ENCODE results near the gene PRG3. TPM values are rescaled to one million over a fixed set of nuclear protein-coding genes. Genes with fewer than 3 reads are reported as not detected.

PRG3 gene
- total and polyA plus RNA-seq, 12 donors: not detected

DNA sequence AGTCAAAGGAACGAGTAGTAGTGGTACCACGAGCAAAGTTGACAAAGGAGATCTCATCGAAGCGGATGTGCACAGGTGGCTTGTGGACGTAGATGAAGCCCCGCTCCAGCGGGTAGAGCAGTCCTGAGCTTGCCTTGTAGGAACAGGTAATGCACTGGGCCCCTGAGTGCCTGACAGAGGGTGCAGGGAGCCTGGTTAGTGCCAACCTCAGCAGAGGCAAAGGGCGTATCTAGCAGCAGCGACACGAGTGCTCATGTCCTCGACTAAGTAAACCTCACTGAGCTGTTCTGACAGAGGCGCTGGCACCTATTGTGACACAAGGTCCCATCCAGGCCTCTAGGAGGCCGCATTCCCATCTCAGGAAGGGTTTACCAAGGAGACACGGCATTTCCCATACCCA lies 49.2 kb downstream of the PRG3 start:
- intact Hi-C loops (cut with DNase I): no loop called here
- TF ChIP-seq, protein P1, sequence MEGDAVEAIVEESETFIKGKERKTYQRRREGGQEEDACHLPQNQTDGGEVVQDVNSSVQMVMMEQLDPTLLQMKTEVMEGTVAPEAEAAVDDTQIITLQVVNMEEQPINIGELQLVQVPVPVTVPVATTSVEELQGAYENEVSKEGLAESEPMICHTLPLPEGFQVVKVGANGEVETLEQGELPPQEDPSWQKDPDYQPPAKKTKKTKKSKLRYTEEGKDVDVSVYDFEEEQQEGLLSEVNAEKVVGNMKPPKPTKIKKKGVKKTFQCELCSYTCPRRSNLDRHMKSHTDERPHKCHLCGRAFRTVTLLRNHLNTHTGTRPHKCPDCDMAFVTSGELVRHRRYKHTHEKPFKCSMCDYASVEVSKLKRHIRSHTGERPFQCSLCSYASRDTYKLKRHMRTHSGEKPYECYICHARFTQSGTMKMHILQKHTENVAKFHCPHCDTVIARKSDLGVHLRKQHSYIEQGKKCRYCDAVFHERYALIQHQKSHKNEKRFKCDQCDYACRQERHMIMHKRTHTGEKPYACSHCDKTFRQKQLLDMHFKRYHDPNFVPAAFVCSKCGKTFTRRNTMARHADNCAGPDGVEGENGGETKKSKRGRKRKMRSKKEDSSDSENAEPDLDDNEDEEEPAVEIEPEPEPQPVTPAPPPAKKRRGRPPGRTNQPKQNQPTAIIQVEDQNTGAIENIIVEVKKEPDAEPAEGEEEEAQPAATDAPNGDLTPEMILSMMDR (IDR thresholded peaks at IDR 0.05): no peak
- TF ChIP-seq POLR2A (IDR thresholded peaks at IDR 0.05): no peak
- Histone ChIP-seq H3K27me3 (no peaks in the 10 kb centered on the region), H3K4me3 (no peak overlapping the region), H3K4me1 (replicated peaks in 1 of 2) (peaks cover 0 to 13% of the 10 kb centered on the region in 2 donors), H3K9me3 (replicated peaks in 1 of 3) (no peaks in the 10 kb centered on the region), H3K36me3 (replicated peaks in 1 of 2) (peaks cover 0 to 74% of the 10 kb centered on the region in 2 donors), H3K27ac (no peak overlapping the region)
- DNase-seq: no peak
- WGBS, 4 donors: 91 to 96% (median 95%) methylated on average over 10 to 14 of the region's 14 CpGs

DNA sequence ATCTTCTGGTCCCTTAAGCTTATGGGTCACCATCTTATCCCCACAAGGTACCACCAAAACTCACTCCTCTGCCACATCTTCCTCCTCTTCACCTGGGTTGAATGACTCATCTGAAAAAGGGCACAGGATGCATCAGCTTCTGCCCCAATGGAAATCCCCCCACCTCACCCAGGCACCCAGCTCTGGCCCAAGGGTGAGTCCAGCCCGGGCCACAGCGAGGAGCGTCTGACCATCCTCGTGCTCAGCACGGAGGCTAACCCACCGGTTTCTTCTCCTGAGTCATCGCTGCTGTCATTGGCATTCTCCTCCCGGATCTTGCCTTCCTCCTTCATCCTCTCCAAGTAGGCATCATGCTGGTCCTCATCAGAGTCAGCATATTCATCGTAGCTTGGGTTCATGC lies 50.9 kb downstream of the PRG3 start:
- Histone ChIP-seq H3K4me1 (replicated peaks in 1 of 2) (peaks cover 10 to 22% of the 10 kb centered on the region in 2 donors), H3K27me3 (no peaks in the 10 kb centered on the region), H3K27ac (no peak overlapping the region), H3K36me3 (replicated peaks in 1 of 2) (peaks cover 0 to 76% of the 10 kb centered on the region in 2 donors), H3K9me3 (replicated peaks in 1 of 3) (no peaks in the 10 kb centered on the region), H3K4me3 (no peak overlapping the region)
- no peak for TF ChIP-seq POLR2A (IDR thresholded peaks at IDR 0.05)
- TF ChIP-seq, protein P1 (IDR thresholded peaks at IDR 0.05): no peak
- DNase-seq: no peak
- 92 to 97% (median 95%) methylated on average over 9 of the region's 9 CpGs for WGBS, 4 donors
- intact Hi-C loops (cut with DNase I): no loop called here

DNA sequence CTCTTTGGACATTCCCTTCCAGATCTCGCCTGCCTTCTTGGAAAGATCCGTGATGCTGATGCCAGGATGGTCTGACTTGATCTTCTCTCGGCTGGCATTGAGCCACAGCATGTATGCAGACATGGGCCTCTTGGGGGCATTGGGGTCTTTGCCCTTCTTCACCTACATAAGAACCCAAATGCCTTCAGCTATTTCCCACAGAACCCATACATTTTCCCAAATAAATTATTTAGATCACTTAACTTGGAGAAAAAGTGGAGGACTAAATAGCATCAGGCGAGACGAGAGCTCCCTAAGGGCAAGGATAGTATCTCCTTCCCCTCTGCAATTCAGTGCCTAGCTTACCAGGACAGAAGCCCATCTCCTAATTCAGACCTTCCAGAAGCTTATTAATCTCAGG lies 53.2 kb downstream of the PRG3 start:
- intact Hi-C loops (cut with DNase I): no loop called here
- 93 to 98% (median 97%) methylated on average over 5 of the region's 5 CpGs for WGBS, 4 donors
- TF ChIP-seq, protein P1 (IDR thresholded peaks at IDR 0.05): no peak

More for the DNA sequence above, 53.2 kb downstream of the PRG3 start:
- peaks cover 19 to 27% of the 10 kb centered on the region in 2 donors for H3K4me1 ChIP-seq (replicated peaks in 1 of 2)
- H3K36me3 ChIP-seq (replicated peaks in 1 of 2): peaks cover 0 to 63% of the 10 kb centered on the region in 2 donors
- no peaks in the 10 kb centered on the region for H3K9me3 ChIP-seq (replicated peaks in 1 of 3)
- no peak for DNase-seq
- no peaks in the 10 kb centered on the region for H3K27me3 ChIP-seq
- no peak overlapping the region for H3K4me3 ChIP-seq
- H3K27ac ChIP-seq: peak overlapping the region in 1 of 5 donors; percentile 7

Other genes with a start within 250 kb of the PRG3 start
- 1 to 10 TPM in 1 of 9 donors, under 1 TPM in 7, not detected in 1; 0.25 to 1.1 (median 0.57) TPM for gene LRRC55, start 199.2 kb downstream of the PRG3 start, total RNA-seq
- gene LRRC55, start 199.2 kb downstream of the PRG3 start, polyA plus RNA-seq: under 1 TPM; 0.08 to 0.59 (median 0.17) TPM
- 10 to 100 TPM in 3 of 9 donors, 1 to 10 TPM in 6; 3.4 to 30.1 (median 6.9) TPM for gene APLNR, start 143.9 kb downstream of the PRG3 start, total RNA-seq
- 1 to 10 TPM; 1.1 to 2.5 (median 2.1) TPM for gene APLNR, start 143.9 kb downstream of the PRG3 start, polyA plus RNA-seq
- gene TNKS1BP1, start 56.2 kb downstream of the PRG3 start, total RNA-seq: 100 to 1,000 TPM in 7 of 9 donors, 10 to 100 TPM in 2; 24.5 to 203 (median 136) TPM
- gene TNKS1BP1, start 56.2 kb downstream of the PRG3 start, polyA plus RNA-seq: 100 to 1,000 TPM; 113 to 338 (median 209) TPM
- gene SSRP1, start 45.3 kb downstream of the PRG3 start, total RNA-seq: 10 to 100 TPM; 37.4 to 68.3 (median 59.0) TPM
- gene SSRP1, start 45.3 kb downstream of the PRG3 start, polyA plus RNA-seq: 100 to 1,000 TPM in 1 of 3 donors, 10 to 100 TPM in 2; 25.3 to 106 (median 31.0) TPM
- gene P2RX3, start 42.8 kb downstream of the PRG3 start, total RNA-seq: 1 to 10 TPM in 4 of 9 donors, under 1 TPM in 4, not detected in 1; 0.11 to 2.5 (median 0.97) TPM
- under 1 TPM in 2 of 3 donors, not detected in 1; 0.13 to 0.66 TPM for gene P2RX3, start 42.8 kb downstream of the PRG3 start, polyA plus RNA-seq
- under 1 TPM in 2 of 9 donors, not detected in 7; 0.27 to 0.28 TPM for gene PRG2, start 9.5 kb upstream of the PRG3 start, total RNA-seq
- gene PRG2, start 9.5 kb upstream of the PRG3 start, polyA plus RNA-seq: under 1 TPM in 2 of 3 donors, not detected in 1; 0.24 to 0.97 TPM
- gene SLC43A3, start 46.0 kb upstream of the PRG3 start, total RNA-seq: 10 to 100 TPM; 14.0 to 72.7 (median 31.4) TPM
- 10 to 100 TPM; 20.7 to 36.1 (median 23.2) TPM for gene SLC43A3, start 46.0 kb upstream of the PRG3 start, polyA plus RNA-seq
- 1 to 10 TPM in 3 of 9 donors, under 1 TPM in 4, not detected in 2; 0.24 to 2.1 (median 0.71) TPM for gene RTN4RL2, start 79.4 kb upstream of the PRG3 start, total RNA-seq
- gene RTN4RL2, start 79.4 kb upstream of the PRG3 start, polyA plus RNA-seq: 1 to 10 TPM in 1 of 3 donors, under 1 TPM in 1, not detected in 1; 0.56 to 1.0 TPM
- 10 to 100 TPM in 7 of 9 donors, 1 to 10 TPM in 2; 4.2 to 32.3 (median 25.1) TPM for gene SLC43A1, start 134.6 kb upstream of the PRG3 start, total RNA-seq
- gene SLC43A1, start 134.6 kb upstream of the PRG3 start, polyA plus RNA-seq: 10 to 100 TPM in 2 of 3 donors, 1 to 10 TPM in 1; 3.8 to 24.8 (median 14.8) TPM
- 10 to 100 TPM; 35.6 to 89.0 (median 54.0) TPM for gene TIMM10, start 149.6 kb upstream of the PRG3 start, total RNA-seq
- 10 to 100 TPM; 23.9 to 72.5 (median 48.8) TPM for gene TIMM10, start 149.6 kb upstream of the PRG3 start, polyA plus RNA-seq
- under 1 TPM in 1 of 9 donors, not detected in 8; 0.30 TPM for gene SMTNL1, start 156.4 kb upstream of the PRG3 start, total RNA-seq
- gene SMTNL1, start 156.4 kb upstream of the PRG3 start, polyA plus RNA-seq: not detected
- gene UBE2L6, start 186.5 kb upstream of the PRG3 start, total RNA-seq: 100 to 1,000 TPM in 2 of 9 donors, 10 to 100 TPM in 7; 34.4 to 108 (median 82.8) TPM
- gene UBE2L6, start 186.5 kb upstream of the PRG3 start, polyA plus RNA-seq: 10 to 100 TPM; 38.0 to 89.4 (median 38.2) TPM
- gene SERPING1, start 216.5 kb upstream of the PRG3 start, total RNA-seq: 100 to 1,000 TPM in 7 of 9 donors, 10 to 100 TPM in 1, 1 to 10 TPM in 1; 7.0 to 423 (median 140) TPM
- 100 to 1,000 TPM; 157 to 353 (median 220) TPM for gene SERPING1, start 216.5 kb upstream of the PRG3 start, polyA plus RNA-seq